Stimulated activated CD8-positive, alpha-beta memory T cell treated with anti-CD3 and anti-CD28 coated beads, Interleukin-7, amount 100 ng/mL, for 4 hours (primary cell): ENCODE data around the gene DGCR2.
"Not testable (repeated sequence)": the region's sequence is repeated elsewhere in the genome, so short reads cannot be mapped to it uniquely, and the experiment has no call there.

Experiments used
- DNase-seq, 2 donors: peaks; one replicate each; pipeline ENCODE4 v3.0.0-alpha.2; 2020; ENCODE audit warnings: low read depth in 2 of 2

DGCR2 gene

GRCh38 chr22:19042285-19043120 is 79.7 kb downstream of the DGCR2 start:
- DNase-seq: no peak

GRCh38 chr22:19041704-19042074 is 80.5 kb downstream of the DGCR2 start:
- DNase-seq: no peak

GRCh38 chr22:19040888-19041703 is 81.1 kb downstream of the DGCR2 start:
- no peak for DNase-seq

- no peak for DNase-seq
Measured at GRCh38 chr22:19040391-19040861, 81.8 kb downstream of the DGCR2 start.

- no peak for DNase-seq
Measured at GRCh38 chr22:19039796-19040280, 82.4 kb downstream of the DGCR2 start.

DNA sequence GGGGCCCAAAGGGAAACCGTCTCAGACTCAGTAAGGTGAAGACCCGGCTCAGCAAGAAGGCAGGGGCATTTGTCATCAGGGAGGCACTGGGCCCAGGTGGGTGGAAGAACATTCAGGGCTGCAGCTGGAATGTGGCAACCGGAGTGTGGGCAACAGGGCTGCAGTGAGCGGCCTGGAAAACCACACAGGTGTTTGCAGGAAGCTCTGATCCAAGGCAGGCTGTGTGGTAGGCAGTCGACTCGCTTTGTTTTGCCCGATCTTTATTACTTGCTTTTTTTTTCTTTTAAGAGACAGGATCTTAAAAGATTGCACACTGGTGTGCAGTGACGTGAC is 82.8 kb downstream of the DGCR2 start:
- DNase-seq: no peak

DNA sequence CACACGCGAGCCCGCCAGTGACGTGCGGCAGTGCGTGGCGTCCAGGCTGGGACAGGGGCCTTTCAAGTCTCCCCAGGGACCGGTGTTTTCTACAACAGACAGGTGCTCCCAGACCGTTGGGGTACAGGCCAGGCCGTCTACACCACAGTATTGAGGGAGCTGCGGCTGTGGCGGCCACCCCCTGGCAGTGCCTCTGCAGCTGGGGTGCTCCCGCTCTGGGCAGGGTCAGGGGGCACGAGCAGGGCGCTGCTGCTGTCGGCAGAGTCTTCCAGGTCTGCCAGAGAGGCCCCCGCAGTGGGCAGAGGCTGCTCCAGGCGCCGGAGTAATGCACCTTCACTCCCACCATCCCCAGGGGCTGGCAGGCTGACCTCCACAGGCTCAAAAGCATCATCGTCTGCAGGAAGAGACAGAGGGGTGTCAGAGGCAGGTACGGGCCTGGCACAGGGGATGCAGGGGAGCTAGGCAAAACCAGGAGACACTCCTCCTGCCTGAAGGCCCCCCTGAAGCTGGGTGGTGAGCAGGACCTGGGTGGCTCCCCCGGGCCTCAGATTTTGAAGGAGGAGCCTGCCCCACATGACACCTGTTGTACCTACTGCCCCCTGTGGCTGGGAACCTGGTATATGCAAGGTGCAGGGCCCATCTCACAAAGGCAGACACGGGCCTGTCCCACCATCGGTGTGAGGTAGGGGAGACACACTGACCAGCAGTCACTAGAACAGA is 83.3 kb downstream of the DGCR2 start:
- no peak for DNase-seq

DNA sequence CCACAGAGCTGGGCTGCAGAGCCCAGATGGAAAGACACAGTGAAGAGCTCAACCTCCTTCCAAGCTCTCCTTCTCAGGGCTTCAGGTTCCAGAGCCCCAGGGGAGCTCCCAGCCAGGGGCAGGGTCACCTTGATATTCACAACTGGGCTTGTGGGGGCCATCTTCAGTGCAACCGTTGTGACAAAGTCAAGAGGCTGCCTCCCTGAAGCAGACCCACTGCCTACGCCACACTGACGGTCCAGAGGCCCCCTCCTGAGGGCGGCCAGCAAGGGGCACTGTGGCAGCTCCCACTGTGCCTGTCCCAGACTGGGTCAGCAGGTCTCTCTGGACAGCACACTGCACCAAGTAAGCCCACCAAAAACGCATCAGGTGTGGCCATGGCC is 84.1 kb downstream of the DGCR2 start:
- no peak for DNase-seq

DNA sequence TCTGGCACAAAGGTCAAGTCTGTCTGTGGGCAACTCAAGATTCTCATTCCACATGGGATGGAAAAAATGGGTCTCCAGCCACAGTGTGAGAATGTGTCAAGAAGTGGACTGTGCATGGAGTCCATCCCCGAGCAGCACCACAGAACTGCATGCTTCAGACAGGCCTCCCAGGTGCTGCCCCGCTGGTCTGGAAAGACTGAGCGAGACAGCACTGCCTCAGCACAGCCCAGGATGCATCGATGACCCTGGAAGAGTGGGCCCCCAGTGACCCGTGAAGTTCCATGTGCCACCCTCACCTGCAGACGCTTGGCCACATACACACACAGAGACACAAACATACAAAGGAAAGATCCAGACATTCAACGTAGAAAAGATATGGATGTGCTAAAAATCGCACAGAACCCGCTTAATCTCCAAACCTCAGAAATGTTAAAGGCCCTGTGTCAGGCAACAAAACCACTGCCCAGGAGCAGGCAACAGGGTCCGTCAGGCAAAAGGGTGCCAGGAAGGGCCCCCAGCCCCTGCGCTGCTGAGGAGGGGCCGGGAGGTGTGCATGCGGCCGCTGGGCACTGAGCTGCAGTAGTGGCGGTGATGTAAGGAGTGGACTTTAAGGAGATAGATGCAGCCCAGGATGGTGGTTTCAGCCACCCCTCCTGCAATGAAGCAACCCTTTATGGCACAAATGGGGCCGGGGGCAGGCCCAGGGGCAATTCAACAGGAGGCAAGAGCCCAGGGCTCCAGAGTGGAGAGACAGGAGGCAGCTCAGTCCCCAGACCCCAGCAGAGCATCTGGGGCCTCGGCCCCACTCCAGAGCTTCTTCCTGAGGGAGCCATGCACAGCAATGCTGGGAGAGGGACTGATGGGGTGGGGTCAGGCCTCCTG is 84.7 kb downstream of the DGCR2 start:
- no peak for DNase-seq

DNA sequence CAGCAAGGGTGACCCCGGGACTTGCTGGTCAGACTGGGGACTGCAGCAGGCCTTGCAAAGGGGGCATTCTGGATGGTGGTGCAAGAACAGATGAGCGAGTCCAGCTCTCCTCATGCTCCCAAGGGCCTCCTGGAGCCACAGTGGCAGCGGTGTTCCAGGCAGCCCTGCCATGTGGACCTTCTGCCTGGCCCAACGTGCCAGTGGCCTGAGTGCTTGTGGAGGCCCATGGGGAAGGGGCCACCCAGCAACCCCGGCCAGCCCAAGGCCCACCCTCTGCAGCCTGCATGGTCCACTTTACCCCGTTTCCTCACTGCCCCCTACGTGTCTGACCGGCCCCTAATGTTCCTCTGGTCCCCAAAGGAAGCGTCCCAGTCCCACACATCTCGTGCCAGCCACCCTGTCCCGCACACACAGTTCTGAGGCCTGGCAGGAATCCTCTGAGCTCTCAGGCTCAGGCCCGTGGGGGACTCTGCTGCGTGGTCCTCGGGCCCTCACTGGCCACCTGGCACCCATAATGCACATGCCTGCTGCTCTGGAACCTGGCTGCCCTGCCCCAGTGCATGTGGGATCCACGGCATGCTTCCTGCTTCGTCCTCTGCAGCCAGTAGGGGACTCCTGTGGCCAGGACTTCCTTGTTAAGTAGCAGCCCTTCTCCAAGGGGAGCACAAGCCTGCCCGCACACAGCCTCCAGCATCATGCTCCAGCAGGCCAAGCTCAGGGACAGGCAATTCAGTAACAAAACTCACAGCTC is 85.5 kb downstream of the DGCR2 start:
- DNase-seq: no peak

DNA sequence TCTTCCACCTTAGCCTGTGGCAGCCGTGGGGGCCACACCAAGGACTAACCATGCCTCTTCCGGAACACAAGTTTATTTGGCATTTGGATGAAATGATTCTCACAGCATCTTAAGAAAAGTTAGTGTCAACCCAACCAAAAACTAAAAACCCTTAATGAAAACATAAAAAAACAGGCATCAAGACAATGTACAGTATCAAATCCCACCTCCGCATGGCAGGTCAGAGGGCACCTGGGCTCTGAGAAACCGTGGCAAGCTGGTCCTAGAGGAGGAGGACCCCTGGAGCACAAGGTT is 86.0 kb downstream of the DGCR2 start:
- DNase-seq: no peak

GRCh38 chr22:19035474-19036228 is 86.6 kb downstream of the DGCR2 start:
- no peak for DNase-seq

DNA sequence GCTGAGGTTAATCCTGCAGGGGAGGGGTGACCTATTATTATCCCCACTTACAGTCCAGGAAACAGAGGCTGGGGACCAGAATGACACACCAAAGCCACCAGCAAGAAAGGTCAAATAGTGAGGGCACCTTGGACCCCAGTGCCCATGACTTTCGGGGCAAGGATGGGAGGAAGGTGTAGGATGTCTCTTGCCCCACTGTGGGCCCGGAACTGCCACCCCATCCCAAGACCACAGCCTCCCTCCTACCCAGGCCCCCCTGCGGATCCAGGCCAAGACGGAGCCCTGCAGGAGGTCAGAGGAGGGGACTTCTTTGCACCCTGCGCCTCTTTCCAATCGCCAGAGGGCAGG is 87.1 kb downstream of the DGCR2 start:
- not testable (repeated sequence) for DNase-seq

- not testable (repeated sequence) for DNase-seq
Measured at GRCh38 chr22:19034724-19035120, 87.5 kb downstream of the DGCR2 start.

GRCh38 chr22:19034031-19034723 is 88.0 kb downstream of the DGCR2 start:
- DNase-seq: not testable (repeated sequence)

DNA sequence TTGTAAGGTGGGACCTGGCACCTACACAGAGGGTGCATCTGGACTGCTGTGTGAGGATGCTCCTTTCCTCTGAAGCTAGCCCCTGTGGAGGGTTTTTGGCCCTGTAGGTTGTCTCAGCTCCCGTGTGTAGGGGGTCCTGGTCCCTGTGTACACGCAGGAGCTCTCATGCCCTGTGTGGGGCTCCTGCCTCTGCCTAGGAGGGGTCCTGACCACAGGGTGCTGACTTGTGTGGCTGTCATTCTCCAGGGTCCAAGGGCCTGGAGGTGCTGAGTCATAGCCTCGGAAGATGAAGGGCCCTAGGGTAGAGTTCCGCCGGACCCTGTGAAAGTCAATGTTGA is 88.7 kb downstream of the DGCR2 start:
- DNase-seq: not testable (repeated sequence)

DNA sequence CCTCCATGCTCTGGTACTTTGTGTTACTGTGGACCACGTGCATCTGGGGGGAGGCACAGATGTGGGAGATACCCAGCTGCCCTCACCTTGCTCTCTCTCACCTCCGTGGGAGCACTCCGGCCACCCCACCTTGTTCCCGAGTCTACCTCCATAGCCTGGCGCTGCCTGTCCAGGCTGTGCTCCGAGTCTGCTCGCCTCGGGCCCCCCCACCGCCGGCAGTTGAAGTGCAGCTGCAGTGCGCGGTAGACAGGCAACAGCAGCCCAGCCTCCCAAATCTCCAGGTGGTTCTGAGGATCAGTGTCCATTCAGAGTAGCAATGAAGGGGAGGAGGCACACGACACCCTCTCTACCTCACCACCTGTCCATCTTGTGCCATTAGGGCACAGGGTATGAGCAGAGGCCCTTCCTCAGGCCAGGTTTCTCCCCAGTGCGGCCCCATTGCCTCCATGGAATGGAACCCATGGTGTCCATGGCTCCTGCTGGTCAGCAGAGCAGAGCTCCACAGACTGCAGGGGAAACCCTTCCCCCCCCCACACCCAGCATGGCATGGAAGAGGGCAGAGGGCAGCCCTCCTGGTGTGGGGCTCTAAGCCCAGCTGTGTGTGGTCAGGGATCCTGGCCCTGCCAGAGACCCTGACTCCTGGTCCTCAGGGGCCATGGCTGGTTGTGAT is 89.2 kb downstream of the DGCR2 start:
- not testable (repeated sequence) for DNase-seq

DNA sequence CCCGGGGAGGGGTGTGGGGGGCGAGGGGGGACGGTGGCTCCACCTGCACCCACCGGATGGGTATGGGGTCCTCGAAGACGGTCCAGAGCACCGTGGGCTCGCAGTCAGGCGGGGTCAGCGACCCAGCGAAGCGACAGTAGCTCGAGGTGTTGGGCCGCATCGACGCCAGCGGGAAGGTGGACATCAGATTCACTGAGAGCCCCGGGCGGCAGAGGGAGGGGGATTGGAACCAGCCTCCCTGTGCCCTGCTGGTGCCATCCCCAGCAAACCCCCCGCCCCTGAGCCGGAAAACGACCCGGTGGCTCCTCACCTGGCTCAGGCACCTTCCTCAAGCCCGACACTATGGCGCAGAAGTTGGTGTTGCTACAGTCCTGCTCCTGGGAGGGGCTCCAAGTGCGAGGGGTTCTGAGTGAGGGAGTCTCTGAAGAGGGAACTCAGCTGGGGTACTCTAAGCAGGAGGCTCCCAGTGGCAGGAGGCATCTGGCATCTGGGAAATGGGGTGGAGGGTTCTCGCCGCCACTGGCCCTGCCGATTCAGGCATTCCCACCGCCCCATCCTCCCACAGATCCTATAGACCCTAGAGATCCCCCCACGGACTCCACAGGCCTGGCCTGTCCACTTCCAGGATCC is 89.9 kb downstream of the DGCR2 start:
- DNase-seq: not testable (repeated sequence)

DNA sequence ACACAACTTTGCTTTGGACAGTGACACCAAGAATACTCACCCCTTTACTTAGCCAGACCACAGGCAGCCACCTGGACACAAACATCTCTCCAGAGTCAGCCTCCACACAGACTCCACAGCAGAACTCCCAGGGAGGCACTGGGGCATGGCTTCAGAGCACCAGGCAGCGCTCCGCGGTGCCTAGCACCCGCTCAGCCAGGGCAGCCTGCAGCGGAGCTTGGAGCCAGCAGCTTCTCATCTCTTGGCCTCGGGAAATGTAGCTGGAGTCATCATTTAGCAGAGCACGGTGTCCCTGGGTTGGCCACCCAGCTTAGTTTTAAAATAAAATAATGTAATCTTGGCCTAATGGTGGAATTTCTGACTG is 91.3 kb downstream of the DGCR2 start:
- not testable (repeated sequence) for DNase-seq
